HepG2 (cell line): ENCODE data around the gene KIAA0232. TPM values are rescaled to one million over a fixed set of nuclear protein-coding genes. Genes with fewer than 3 reads are reported as not detected.

ENCODE experiments used
- ISL2 ChIP-seq: sonication (generic); formaldehyde crosslinking; IDR thresholded peaks from 2 replicates; pipeline ENCODE4 v1.5.0; 2020; ENCODE audit warnings: missing genetic modification reagents
- MIER3 ChIP-seq: IDR thresholded peaks from 2 replicates; pipeline ENCODE4 v1.6.1; 2016; ENCODE audit warnings: missing compliant biosample characterization, borderline replicate concordance
- NAIF1 ChIP-seq: sonication (generic); formaldehyde crosslinking; IDR thresholded peaks from 2 replicates; pipeline ENCODE4 v1.5.0; 2020; ENCODE audit warnings: mild to moderate bottlenecking, missing genetic modification reagents, borderline replicate concordance
- NFE2L2 ChIP-seq: fragments of 150-350 bp; IDR thresholded peaks from 2 replicates; pipeline ENCODE4 v1.6.1; 2014; ENCODE audit warnings: low read length
- POGZ ChIP-seq: sonication (generic); formaldehyde crosslinking; IDR thresholded peaks from 2 replicates; pipeline ENCODE4 v1.4.0; 2020; ENCODE audit warnings: mild to moderate bottlenecking, missing genetic modification reagents
- RARG ChIP-seq: sonication (generic); formaldehyde crosslinking; IDR thresholded peaks from 2 replicates; pipeline ENCODE4 v1.4.0; 2020; ENCODE audit warnings: low read depth, mild to moderate bottlenecking, missing genetic modification reagents
- RXRB ChIP-seq: IDR thresholded peaks from 2 replicates; pipeline ENCODE4 v1.6.1; 2016; ENCODE audit warnings: borderline replicate concordance, missing genetic modification reagents, missing compliant biosample characterization
- SIX4 ChIP-seq: sonication (generic); formaldehyde crosslinking; IDR thresholded peaks from 2 replicates; pipeline ENCODE4 v1.4.0; 2020; ENCODE audit warnings: missing genetic modification reagents
- SNAI1 ChIP-seq: sonication (generic); formaldehyde crosslinking; IDR thresholded peaks from 2 replicates; pipeline ENCODE4 v1.5.0; 2020; ENCODE audit warnings: mild to moderate bottlenecking, missing genetic modification reagents, borderline replicate concordance
- SP1 ChIP-seq, 2 experiments: fragments of 450-650 bp in 1 of 2; sonication (generic) in 1 of 2; formaldehyde crosslinking in 1 of 2; IDR thresholded peaks; 2 replicates each; pipeline versions ENCODE4 v1.4.0 to v1.6.1; 2016 to 2020; ENCODE audit warnings: missing genetic modification reagents in 1 of 2
- ZFP82 ChIP-seq: sonication (generic); formaldehyde crosslinking; IDR thresholded peaks from 2 replicates; pipeline ENCODE4 v1.5.1; 2020; ENCODE audit warnings: mild to moderate bottlenecking, missing genetic modification reagents, borderline replicate concordance
- ZMYM2 ChIP-seq: sonication (generic); formaldehyde crosslinking; IDR thresholded peaks from 2 replicates; pipeline ENCODE4 v1.8.0; 2022; ENCODE audit warnings: mild to moderate bottlenecking, missing genetic modification reagents
- ZNF296 ChIP-seq: sonication (generic); formaldehyde crosslinking; conservative IDR thresholded peaks from 2 replicates; pipeline ENCODE4 v1.5.0; 2020; ENCODE audit warnings: mild to moderate bottlenecking, missing genetic modification reagents
- ZNF326 ChIP-seq: sonication (generic); formaldehyde crosslinking; IDR thresholded peaks from 2 replicates; pipeline ENCODE4 v1.4.0; 2020; ENCODE audit warnings: missing genetic modification reagents, borderline replicate concordance
- ZNF333 ChIP-seq: sonication (generic); formaldehyde crosslinking; IDR thresholded peaks from 2 replicates; pipeline ENCODE4 v1.4.0; 2020; ENCODE audit warnings: mild to moderate bottlenecking, missing genetic modification reagents, borderline replicate concordance
- ZNF496 ChIP-seq: sonication (generic); formaldehyde crosslinking; IDR thresholded peaks from 2 replicates; pipeline ENCODE4 v1.8.1; 2023; ENCODE audit warnings: mild to moderate bottlenecking, moderate library complexity, missing genetic modification reagents; ENCODE audit not compliant: insufficient replicate concordance
- ZNF570 ChIP-seq: sonication (generic); formaldehyde crosslinking; IDR thresholded peaks from 2 replicates; pipeline ENCODE4 v1.4.0; 2020; ENCODE audit warnings: mild to moderate bottlenecking, missing genetic modification reagents, borderline replicate concordance
- ZSCAN20 ChIP-seq: sonication (generic); formaldehyde crosslinking; IDR thresholded peaks from 2 replicates; pipeline ENCODE4 v1.4.0; 2020; ENCODE audit warnings: missing genetic modification reagents, mild to moderate bottlenecking, borderline replicate concordance
- polyA plus RNA-seq, 8 experiments: library from polyadenylated mRNA; depleted of rRNA in 3 of 8; stranded (reverse) in 7 of 8; unstranded in 1 of 8; fragments of >200 nt; fragmentation: Illumina TruSeq in 4 of 8; extraction: Trizol in 4 of 8; gene quantifications; 2 replicates each; pipeline versions ENCODE4 v1.2.1 to v1.2.3, GENCODE V29; 2011 to 2016; ENCODE audit warnings: low read depth in 4 of 8, missing spikeins in 1 of 8, mixed read lengths in 1 of 8; ENCODE audit not compliant: insufficient read depth in 1 of 8
- total RNA-seq, 5 experiments: library from RNA; depleted of rRNA; stranded (reverse); fragments of >200 nt; fragmentation: Illumina TruSeq; extraction: Trizol; gene quantifications; 2 replicates each; pipeline ENCODE4 v1.2.3, GENCODE V29; 2016; ENCODE audit warnings: low read depth in 1 of 5
- TF ChIP-seq, protein P1 (sequence below): IDR thresholded peaks from 2 replicates; pipeline ENCODE4 v1.6.1; 2016
- TF ChIP-seq, protein P2 (sequence below): sonication (generic); formaldehyde crosslinking; IDR thresholded peaks from 2 replicates; pipeline ENCODE4 v1.8.0; 2022; ENCODE audit warnings: missing genetic modification reagents, mild to moderate bottlenecking, moderate library complexity, borderline replicate concordance
- TF ChIP-seq, protein P3 (sequence below): sonication (generic); formaldehyde crosslinking; IDR thresholded peaks from 2 replicates; pipeline ENCODE4 v1.4.0; 2020; ENCODE audit warnings: missing genetic modification reagents, borderline replicate concordance
- TF ChIP-seq, protein P4 (sequence below): sonication (generic); formaldehyde crosslinking; IDR thresholded peaks from 2 replicates; pipeline ENCODE4 v1.5.0; 2020; ENCODE audit warnings: mild to moderate bottlenecking, missing genetic modification reagents

The KIAA0232 gene
- total and polyA plus RNA-seq, 2 of the 13 experiments (the other 11 are each of a cell fraction or from before 2014, with no cell fraction given), result 7.8 to 17.1 TPM

DNA sequence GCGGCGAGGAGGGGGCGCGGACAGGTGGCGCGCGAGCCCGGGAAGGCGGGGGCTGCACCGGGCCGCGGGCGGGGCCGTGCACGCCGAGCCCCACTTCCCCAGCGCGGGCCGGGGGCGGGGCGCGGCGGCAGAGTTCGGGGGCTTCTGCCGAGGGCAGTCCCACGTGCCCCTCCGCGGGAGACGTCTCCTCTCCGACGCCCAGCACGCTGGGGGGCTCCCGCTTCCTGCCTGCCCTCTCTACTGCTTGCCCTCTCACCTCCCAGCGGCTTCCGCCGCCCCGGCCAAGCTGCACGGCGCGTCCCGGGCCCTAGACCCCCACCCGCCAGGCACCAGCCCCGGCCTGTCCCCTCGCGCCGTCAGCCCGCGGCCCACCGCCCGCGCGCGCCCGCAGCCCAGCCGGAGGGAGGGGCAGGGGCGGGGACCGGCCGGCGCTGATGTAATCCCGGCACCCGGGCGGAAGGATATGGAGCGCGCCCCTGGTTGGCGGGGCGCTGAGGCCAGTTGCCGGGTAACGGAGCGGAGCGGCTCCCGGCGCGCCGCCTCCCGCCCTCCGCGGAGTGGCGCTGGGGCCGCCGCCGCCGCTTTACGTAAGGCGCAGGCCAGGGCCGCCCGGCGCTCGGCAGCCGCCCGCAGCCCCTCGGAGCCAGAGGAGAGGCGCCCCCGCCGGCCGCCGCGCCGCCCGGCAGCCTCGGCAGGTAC, at the start of gene KIAA0232 (continued):
- TF ChIP-seq, protein P1, sequence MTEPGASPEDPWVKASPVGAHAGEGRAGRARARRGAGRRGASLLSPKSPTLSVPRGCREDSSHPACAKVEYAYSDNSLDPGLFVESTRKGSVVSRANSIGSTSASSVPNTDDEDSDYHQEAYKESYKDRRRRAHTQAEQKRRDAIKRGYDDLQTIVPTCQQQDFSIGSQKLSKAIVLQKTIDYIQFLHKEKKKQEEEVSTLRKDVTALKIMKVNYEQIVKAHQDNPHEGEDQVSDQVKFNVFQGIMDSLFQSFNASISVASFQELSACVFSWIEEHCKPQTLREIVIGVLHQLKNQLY (CRISPR knock-in tag), result no peak
- TF ChIP-seq, protein P2, sequence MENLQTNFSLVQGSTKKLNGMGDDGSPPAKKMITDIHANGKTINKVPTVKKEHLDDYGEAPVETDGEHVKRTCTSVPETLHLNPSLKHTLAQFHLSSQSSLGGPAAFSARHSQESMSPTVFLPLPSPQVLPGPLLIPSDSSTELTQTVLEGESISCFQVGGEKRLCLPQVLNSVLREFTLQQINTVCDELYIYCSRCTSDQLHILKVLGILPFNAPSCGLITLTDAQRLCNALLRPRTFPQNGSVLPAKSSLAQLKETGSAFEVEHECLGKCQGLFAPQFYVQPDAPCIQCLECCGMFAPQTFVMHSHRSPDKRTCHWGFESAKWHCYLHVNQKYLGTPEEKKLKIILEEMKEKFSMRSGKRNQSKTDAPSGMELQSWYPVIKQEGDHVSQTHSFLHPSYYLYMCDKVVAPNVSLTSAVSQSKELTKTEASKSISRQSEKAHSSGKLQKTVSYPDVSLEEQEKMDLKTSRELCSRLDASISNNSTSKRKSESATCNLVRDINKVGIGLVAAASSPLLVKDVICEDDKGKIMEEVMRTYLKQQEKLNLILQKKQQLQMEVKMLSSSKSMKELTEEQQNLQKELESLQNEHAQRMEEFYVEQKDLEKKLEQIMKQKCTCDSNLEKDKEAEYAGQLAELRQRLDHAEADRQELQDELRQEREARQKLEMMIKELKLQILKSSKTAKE, result 0 out of 2 replicates have a peak, but pooled peaks have one; percentile 36
- TF ChIP-seq ZNF570 (CRISPR knock-in tag) (no peak), POGZ (CRISPR knock-in tag) (no peak), ZNF326 (CRISPR knock-in tag) (no peak), ZNF333 (CRISPR knock-in tag) (peak; percentile 66; the same call in 1 of the 2 replicates), NAIF1 (CRISPR knock-in tag) (no peak), SIX4 (CRISPR knock-in tag) (no peak), NFE2L2 (no peak), MIER3 (CRISPR knock-in tag) (no peak), RXRB (CRISPR knock-in tag) (0 out of 2 replicates have a peak, but pooled peaks have one; percentile 40), ZNF296 (CRISPR knock-in tag) (no peak), ZFP82 (CRISPR knock-in tag) (no peak), RARG (CRISPR knock-in tag) (no peak), ZNF496 (CRISPR knock-in tag) (no peak), ZMYM2 (CRISPR knock-in tag) (no peak), SP1 (IDR thresholded peaks at IDR 0.05) (no peak), SP1 (CRISPR knock-in tag; IDR thresholded peaks at IDR 0.05) (peak; percentile 77), ZSCAN20 (no peak), ISL2 (CRISPR knock-in tag) (no peak; the same call in 1 of the 2 replicates), SNAI1 (CRISPR knock-in tag) (no peak)
- TF ChIP-seq, protein P3, sequence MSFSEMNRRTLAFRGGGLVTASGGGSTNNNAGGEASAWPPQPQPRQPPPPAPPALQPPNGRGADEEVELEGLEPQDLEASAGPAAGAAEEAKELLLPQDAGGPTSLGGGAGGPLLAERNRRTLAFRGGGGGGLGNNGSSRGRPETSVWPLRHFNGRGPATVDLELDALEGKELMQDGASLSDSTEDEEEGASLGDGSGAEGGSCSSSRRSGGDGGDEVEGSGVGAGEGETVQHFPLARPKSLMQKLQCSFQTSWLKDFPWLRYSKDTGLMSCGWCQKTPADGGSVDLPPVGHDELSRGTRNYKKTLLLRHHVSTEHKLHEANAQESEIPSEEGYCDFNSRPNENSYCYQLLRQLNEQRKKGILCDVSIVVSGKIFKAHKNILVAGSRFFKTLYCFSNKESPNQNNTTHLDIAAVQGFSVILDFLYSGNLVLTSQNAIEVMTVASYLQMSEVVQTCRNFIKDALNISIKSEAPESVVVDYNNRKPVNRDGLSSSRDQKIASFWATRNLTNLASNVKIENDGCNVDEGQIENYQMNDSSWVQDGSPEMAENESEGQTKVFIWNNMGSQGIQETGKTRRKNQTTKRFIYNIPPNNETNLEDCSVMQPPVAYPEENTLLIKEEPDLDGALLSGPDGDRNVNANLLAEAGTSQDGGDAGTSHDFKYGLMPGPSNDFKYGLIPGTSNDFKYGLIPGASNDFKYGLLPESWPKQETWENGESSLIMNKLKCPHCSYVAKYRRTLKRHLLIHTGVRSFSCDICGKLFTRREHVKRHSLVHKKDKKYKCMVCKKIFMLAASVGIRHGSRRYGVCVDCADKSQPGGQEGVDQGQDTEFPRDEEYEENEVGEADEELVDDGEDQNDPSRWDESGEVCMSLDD (CRISPR knock-in tag), result no peak
- TF ChIP-seq, protein P4, sequence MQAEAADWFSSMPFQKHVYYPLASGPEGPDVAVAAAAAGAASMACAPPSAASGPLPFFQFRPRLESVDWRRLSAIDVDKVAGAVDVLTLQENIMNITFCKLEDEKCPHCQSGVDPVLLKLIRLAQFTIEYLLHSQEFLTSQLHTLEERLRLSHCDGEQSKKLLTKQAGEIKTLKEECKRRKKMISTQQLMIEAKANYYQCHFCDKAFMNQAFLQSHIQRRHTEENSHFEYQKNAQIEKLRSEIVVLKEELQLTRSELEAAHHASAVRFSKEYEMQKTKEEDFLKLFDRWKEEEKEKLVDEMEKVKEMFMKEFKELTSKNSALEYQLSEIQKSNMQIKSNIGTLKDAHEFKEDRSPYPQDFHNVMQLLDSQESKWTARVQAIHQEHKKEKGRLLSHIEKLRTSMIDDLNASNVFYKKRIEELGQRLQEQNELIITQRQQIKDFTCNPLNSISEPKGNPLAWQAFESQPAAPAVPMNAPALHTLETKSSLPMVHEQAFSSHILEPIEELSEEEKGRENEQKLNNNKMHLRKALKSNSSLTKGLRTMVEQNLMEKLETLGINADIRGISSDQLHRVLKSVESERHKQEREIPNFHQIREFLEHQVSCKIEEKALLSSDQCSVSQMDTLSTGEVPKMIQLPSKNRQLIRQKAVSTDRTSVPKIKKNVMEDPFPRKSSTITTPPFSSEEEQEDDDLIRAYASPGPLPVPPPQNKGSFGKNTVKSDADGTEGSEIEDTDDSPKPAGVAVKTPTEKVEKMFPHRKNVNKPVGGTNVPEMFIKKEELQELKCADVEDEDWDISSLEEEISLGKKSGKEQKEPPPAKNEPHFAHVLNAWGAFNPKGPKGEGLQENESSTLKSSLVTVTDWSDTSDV (CRISPR knock-in tag), result no peak
